CD14-positive monocyte (primary cell): ENCODE measurements around the gene NLRP4. TPM values are rescaled to one million over a fixed set of nuclear protein-coding genes. Genes with fewer than 3 reads are reported as not detected.

Experiments
- DNase-seq, 3 donors: peaks; one replicate each; pipeline ENCODE4 v3.0.0-alpha.2; 2011 to 2022
- H2AFZ ChIP-seq: 2 replicates; pipeline ENCODE4 v1.6.0; 2012; ENCODE audit warnings: mild to moderate bottlenecking, low read depth, low read length, inconsistent platforms; ENCODE audit not compliant: insufficient read depth, poor library complexity, severe bottlenecking
- H3K27ac ChIP-seq, 2 donors: 1 replicate in 1 of 2; 2 replicates in 1 of 2; pipeline ENCODE4 v1.5.1; 2012 to 2013; ENCODE audit warnings: low read length in 2 of 2, control low read depth in 1 of 2, inconsistent platforms in 1 of 2, low read depth in 1 of 2, mild to moderate bottlenecking in 1 of 2
- H3K27me3 ChIP-seq, 2 donors: one replicate each; pipeline versions ENCODE4 v1.6.0 to v1.6.1; 2011 to 2013; ENCODE audit warnings: low read length in 2 of 2; ENCODE audit not compliant: control insufficient read depth in 2 of 2, insufficient read depth in 2 of 2
- H3K36me3 ChIP-seq, 2 donors: replicated peaks in 1 of 2; 1 replicate in 1 of 2; 2 replicates in 1 of 2; pipeline versions ENCODE4 v1.5.1 to v1.6.1; 2012 to 2013; ENCODE audit warnings: low read length in 2 of 2, control low read depth in 1 of 2, inconsistent platforms in 1 of 2, mild to moderate bottlenecking in 1 of 2; ENCODE audit not compliant: insufficient read depth in 2 of 2, control insufficient read depth in 1 of 2
- H3K4me1 ChIP-seq, 2 donors: 1 replicate in 1 of 2; 2 replicates in 1 of 2; pipeline versions ENCODE4 v1.5.1 to v1.6.1; 2012 to 2013; ENCODE audit warnings: low read length in 2 of 2, control low read depth in 1 of 2, inconsistent platforms in 1 of 2, mild to moderate bottlenecking in 1 of 2, moderate library complexity in 1 of 2; ENCODE audit not compliant: insufficient read depth in 2 of 2, control insufficient read depth in 1 of 2
- H3K4me2 ChIP-seq: replicated peaks from 2 replicates; pipeline ENCODE3; 2012; ENCODE audit warnings: low read length, moderate library complexity, mild to moderate bottlenecking; ENCODE audit not compliant: poor library complexity, severe bottlenecking; ENCODE audit errors: extremely low read depth
- H3K4me3 ChIP-seq, 3 experiments: fragments of 200-600 bp in 1 of 3; sonication (generic) in 1 of 3; replicated peaks in 1 of 3; 1 replicate in 2 of 3; 2 replicates in 1 of 3; pipeline ENCODE4 v1.5.1; 2011 to 2013; ENCODE audit warnings: low read length in 3 of 3, mild to moderate bottlenecking in 3 of 3, control low read depth in 2 of 3, low read depth in 2 of 3, inconsistent platforms in 1 of 3, moderate library complexity in 1 of 3
- H3K79me2 ChIP-seq: 2 replicates; pipeline ENCODE4 v1.6.0; 2012; ENCODE audit warnings: mild to moderate bottlenecking, control low read depth, inconsistent platforms, low read length, moderate library complexity; ENCODE audit not compliant: insufficient read depth
- H3K9ac ChIP-seq: 2 replicates; pipeline ENCODE4 v1.6.0; 2017; ENCODE audit warnings: low read length, mild to moderate bottlenecking; ENCODE audit not compliant: insufficient read depth, poor library complexity, severe bottlenecking
- H3K9me3 ChIP-seq, 2 donors: replicated peaks in 1 of 2; 1 replicate in 1 of 2; 2 replicates in 1 of 2; pipeline versions ENCODE4 v1.5.1 to v1.6.1; 2012 to 2013; ENCODE audit warnings: low read length in 2 of 2, control low read depth in 1 of 2; ENCODE audit not compliant: control insufficient read depth in 1 of 2, insufficient read depth in 1 of 2
- H4K20me1 ChIP-seq: 2 replicates; pipeline ENCODE4 v1.6.0; 2012; ENCODE audit warnings: mild to moderate bottlenecking, low read length, control low read depth, moderate library complexity; ENCODE audit not compliant: insufficient read depth
- H3K27ac Mint-ChIP-seq, 7 donors: one replicate each; pipeline ENCODE4 v1.8.0; 2020; ENCODE audit warnings: mild to moderate bottlenecking in 7 of 7, mixed read lengths in 7 of 7, moderate library complexity in 6 of 7, inconsistent platforms in 2 of 7
- H3K27me3 Mint-ChIP-seq, 3 donors: one replicate each; pipeline ENCODE4 v1.8.0; 2021 to 2022; ENCODE audit warnings: low read depth in 3 of 3, mild to moderate bottlenecking in 3 of 3, mixed read lengths in 3 of 3, moderate library complexity in 3 of 3, inconsistent platforms in 1 of 3
- H3K36me3 Mint-ChIP-seq, 2 donors: one replicate each; pipeline ENCODE4 v1.8.0; 2020; ENCODE audit warnings: mixed read lengths in 2 of 2, inconsistent platforms in 1 of 2, mild to moderate bottlenecking in 1 of 2
- H3K4me1 Mint-ChIP-seq: one replicate; pipeline ENCODE4 v1.8.0; 2020; ENCODE audit warnings: mild to moderate bottlenecking, mixed read lengths
- H3K4me3 Mint-ChIP-seq, 2 donors: one replicate each; pipeline ENCODE4 v1.8.0; 2020; ENCODE audit warnings: mild to moderate bottlenecking in 2 of 2, mixed read lengths in 2 of 2, moderate library complexity in 1 of 2
- H3K9me3 Mint-ChIP-seq, 7 donors: one replicate each; pipeline ENCODE4 v1.8.0; 2020 to 2022; ENCODE audit warnings: mixed read lengths in 7 of 7, mild to moderate bottlenecking in 6 of 7, moderate library complexity in 6 of 7, inconsistent platforms in 2 of 7
- WGBS: methylation state at CpG from one replicate; pipeline ENCODE4 v1.1.5; 2013; ENCODE audit warnings: missing lambda C conversion rate; ENCODE audit not compliant: insufficient coverage; 5-methylcytosine and 5-hydroxymethylcytosine counted together
- intact Hi-C, 2 donors: fragments of 100-400 bp; cut with micrococcal nuclease; formaldehyde crosslinking; loops; one replicate each; pipeline versions ENCODE4 v1.15.0 to v1.15.1; 2023
- polyA plus RNA-seq, 3 donors: library from polyadenylated mRNA; depleted of rRNA in 1 of 3; unstranded in 2 of 3; stranded (reverse) in 1 of 3; fragments of 300-500 nt in 2 of 3; fragments of >200 nt in 1 of 3; fragmentation: Illumina TruSeq in 2 of 3; gene quantifications; 1 replicate in 2 of 3; 2 replicates in 1 of 3; pipeline ENCODE4 v1.2.3, GENCODE V29; 2012 to 2021
- TF ChIP-seq, protein P1 (sequence below): fragments of 200-600 bp; IDR thresholded peaks from one replicate; pipeline ENCODE4 v1.8.0; 2022; ENCODE audit warnings: antibody characterized with exemption, mild to moderate bottlenecking

NLRP4 gene
- polyA plus RNA-seq, 3 donors: not detected

DNA sequence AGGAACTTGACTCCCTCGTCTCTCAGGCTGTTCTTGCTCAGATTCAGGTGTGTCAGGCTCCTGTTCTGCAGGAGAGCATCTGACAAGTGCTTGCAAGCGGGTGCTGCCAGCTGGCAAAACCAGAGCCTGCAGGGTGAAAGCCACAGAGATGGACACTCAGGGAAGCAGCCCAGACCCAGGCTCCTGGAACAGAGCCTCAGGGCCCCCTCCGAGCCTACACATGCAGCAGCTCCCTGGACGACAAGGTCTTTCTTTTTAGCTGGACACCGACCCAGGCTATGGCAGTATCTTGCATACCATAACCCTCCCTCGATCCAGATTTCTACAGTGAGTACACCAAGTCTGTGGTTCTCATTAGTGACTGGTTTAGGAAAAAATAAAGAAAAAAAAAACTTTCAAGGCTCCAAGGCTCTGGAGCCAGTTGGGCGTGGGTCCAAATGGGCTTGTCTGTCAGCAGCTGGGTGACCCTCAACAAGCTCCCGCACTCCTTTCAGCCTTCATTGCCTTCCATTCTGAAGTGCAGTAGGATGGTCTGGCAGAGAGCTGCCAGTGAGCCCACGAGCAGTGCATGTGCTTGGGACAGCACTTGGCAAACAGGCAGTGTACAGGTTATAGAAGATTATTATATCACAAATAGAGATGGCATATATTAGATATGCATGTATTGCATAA lies 65.9 kb downstream of the NLRP4 start:
- no peaks in the 10 kb centered on the region for H3K4me1 ChIP-seq
- Mint-ChIP-seq H3K4me1 (no peaks in the 10 kb centered on the region), H3K27me3 (no peaks in the 10 kb centered on the region), H3K9me3 (peaks cover 17 to 67% (median 54%) of the 10 kb centered on the region in 7 donors), H3K27ac (no peak overlapping the region), H3K4me3 (no peak overlapping the region), H3K36me3 (no peaks in the 10 kb centered on the region)
- no peaks in the 10 kb centered on the region for H3K27me3 ChIP-seq
- no peaks in the 10 kb centered on the region for H3K79me2 ChIP-seq
- intact Hi-C loops: no loop called here
- H3K27ac ChIP-seq: no peak overlapping the region
- no peak overlapping the region for H3K4me3 ChIP-seq
- TF ChIP-seq, protein P1, sequence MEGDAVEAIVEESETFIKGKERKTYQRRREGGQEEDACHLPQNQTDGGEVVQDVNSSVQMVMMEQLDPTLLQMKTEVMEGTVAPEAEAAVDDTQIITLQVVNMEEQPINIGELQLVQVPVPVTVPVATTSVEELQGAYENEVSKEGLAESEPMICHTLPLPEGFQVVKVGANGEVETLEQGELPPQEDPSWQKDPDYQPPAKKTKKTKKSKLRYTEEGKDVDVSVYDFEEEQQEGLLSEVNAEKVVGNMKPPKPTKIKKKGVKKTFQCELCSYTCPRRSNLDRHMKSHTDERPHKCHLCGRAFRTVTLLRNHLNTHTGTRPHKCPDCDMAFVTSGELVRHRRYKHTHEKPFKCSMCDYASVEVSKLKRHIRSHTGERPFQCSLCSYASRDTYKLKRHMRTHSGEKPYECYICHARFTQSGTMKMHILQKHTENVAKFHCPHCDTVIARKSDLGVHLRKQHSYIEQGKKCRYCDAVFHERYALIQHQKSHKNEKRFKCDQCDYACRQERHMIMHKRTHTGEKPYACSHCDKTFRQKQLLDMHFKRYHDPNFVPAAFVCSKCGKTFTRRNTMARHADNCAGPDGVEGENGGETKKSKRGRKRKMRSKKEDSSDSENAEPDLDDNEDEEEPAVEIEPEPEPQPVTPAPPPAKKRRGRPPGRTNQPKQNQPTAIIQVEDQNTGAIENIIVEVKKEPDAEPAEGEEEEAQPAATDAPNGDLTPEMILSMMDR: no peak
- H3K36me3 ChIP-seq: no peaks in the 10 kb centered on the region
- no peak overlapping the region for H2AFZ ChIP-seq
- H3K9ac ChIP-seq: no peak overlapping the region
- H3K9me3 ChIP-seq: peaks cover 46 to 51% of the 10 kb centered on the region in 2 donors
- H4K20me1 ChIP-seq: no peaks in the 10 kb centered on the region
- DNase-seq: no peak
- WGBS: 77% methylated on average over 4 of the region's 9 CpGs
- H3K4me2 ChIP-seq: no peak overlapping the region

GRCh38 chr19:55907286-55907685 lies 70.9 kb downstream of the NLRP4 start:
- Mint-ChIP-seq H3K36me3 (no peaks in the 10 kb centered on the region), H3K27me3 (no peaks in the 10 kb centered on the region)

More at GRCh38 chr19:55907286-55907685, 70.9 kb downstream of the NLRP4 start:
- H3K4me3 ChIP-seq: no peak overlapping the region
- no peaks in the 10 kb centered on the region for H3K79me2 ChIP-seq
- DNase-seq: no peak
- Mint-ChIP-seq H3K4me1 (no peaks in the 10 kb centered on the region), H3K9me3 (peaks cover 16 to 64% (median 41%) of the 10 kb centered on the region in 7 donors), H3K27ac (peak overlapping the region in 1 of 7 donors; percentile 2), H3K4me3 (no peak overlapping the region)
- no peak overlapping the region for H3K4me2 ChIP-seq
- TF ChIP-seq, protein P1: no peak
- H3K4me1 ChIP-seq: no peaks in the 10 kb centered on the region
- no peaks in the 10 kb centered on the region for H3K36me3 ChIP-seq
- H3K9me3 ChIP-seq: peaks cover 41 to 66% of the 10 kb centered on the region in 2 donors
- no peak overlapping the region for H3K27ac ChIP-seq
- 76% methylated on average over 3 of the region's 7 CpGs for WGBS
- no peak overlapping the region for H3K9ac ChIP-seq
- H4K20me1 ChIP-seq: no peaks in the 10 kb centered on the region
- intact Hi-C loops: no loop called here
- H3K27me3 ChIP-seq: no peaks in the 10 kb centered on the region
- H2AFZ ChIP-seq: no peak overlapping the region
